OCI-LY3 (cell line): ENCODE results near the gene SH3BGRL.

Source experiments
- H2AFZ ChIP-seq: fragments of 200-600, 300-600 bp; shearing (Covaris generic); 2 replicates; pipeline ENCODE4 v1.6.0; 2014; ENCODE audit warnings: antibody characterized with exemption, low read depth, low read length
- H3K27ac ChIP-seq: fragments of 200-600, 300-600 bp; sonication (generic); 2 replicates; pipeline ENCODE4 v1.5.1; 2014; ENCODE audit warnings: mild to moderate bottlenecking, low read length, moderate library complexity, mixed read lengths
- H3K27me3 ChIP-seq: fragments of 200-600, 300-600 bp; sonication (generic); 2 replicates; pipeline ENCODE4 v1.6.1; 2014; ENCODE audit warnings: low read depth, low read length, mixed read lengths
- H3K36me3 ChIP-seq: fragments of 200-600, 300-600 bp; sonication (generic); replicated peaks from 2 replicates; pipeline ENCODE3; 2014; ENCODE audit warnings: low read depth, low read length, mixed read lengths
- H3K4me1 ChIP-seq: fragments of 300-600, 200-600 bp; sonication (generic); 2 replicates; pipeline ENCODE4 v1.6.1; 2014; ENCODE audit warnings: low read length, mixed read lengths
- H3K4me2 ChIP-seq: fragments of 200-600, 300-600 bp; sonication (generic); 2 replicates; pipeline ENCODE4 v1.6.1; 2014; ENCODE audit warnings: low read length, mixed read lengths
- H3K4me3 ChIP-seq: fragments of 300-600, 200-600 bp; sonication (generic); 2 replicates; pipeline ENCODE4 v1.5.1; 2014; ENCODE audit warnings: antibody characterized with exemption, mild to moderate bottlenecking, low read length, moderate library complexity
- H3K79me2 ChIP-seq: fragments of 300-600, 200-600 bp; shearing (Covaris generic); 2 replicates; pipeline ENCODE4 v1.6.1; 2014; ENCODE audit warnings: mild to moderate bottlenecking, low read length, mixed read lengths
- H3K9ac ChIP-seq: fragments of 300-600, 200-600 bp; shearing (Covaris generic); 2 replicates; pipeline ENCODE4 v1.6.0; 2014; ENCODE audit warnings: mild to moderate bottlenecking, low read length, moderate library complexity
- H3K9me3 ChIP-seq: fragments of 200-600, 300-600 bp; shearing (Covaris generic); 2 replicates; pipeline ENCODE4 v1.6.1; 2014; ENCODE audit warnings: low read length, mixed read lengths; ENCODE audit not compliant: insufficient read depth
- H4K20me1 ChIP-seq: fragments of 200-600, 300-600 bp; sonication (generic); 2 replicates; pipeline ENCODE4 v1.6.1; 2016; ENCODE audit warnings: low read length, mixed read lengths; ENCODE audit not compliant: insufficient read depth
- EZH2phosphoT487 ChIP-seq: fragments of 200-600 bp; shearing (Covaris generic); IDR thresholded peaks from 2 replicates; pipeline ENCODE4 v1.6.1; 2018; ENCODE audit warnings: antibody characterized with exemption, mixed run types, low read depth
- TF ChIP-seq, protein P1 (sequence below): fragments of 200-600, 300-600 bp; sonication (generic); IDR thresholded peaks from 2 replicates; pipeline ENCODE4 v1.5.1; 2014; ENCODE audit warnings: antibody characterized with exemption, low read length, low read depth

The SH3BGRL gene

DNA sequence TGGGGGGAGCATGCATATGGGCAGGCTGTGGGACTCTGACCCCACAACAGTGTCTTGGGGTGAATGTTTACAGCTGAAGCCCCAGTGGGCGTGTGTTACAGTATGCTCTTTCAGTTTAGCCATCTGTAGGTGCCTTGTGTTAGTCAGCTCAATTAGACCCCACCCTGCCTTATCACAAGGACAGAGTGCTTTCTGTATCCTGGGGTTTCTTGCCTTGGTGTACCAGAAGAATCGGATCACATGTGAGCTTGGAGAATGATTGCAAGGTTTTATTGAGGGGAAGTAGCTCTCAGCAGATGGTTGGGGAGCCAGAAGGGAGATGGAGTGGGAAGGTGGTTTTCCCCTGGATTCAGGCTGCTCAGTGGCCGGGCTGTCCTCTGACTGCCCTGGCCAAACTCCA is 27.3 kb downstream of the SH3BGRL start:
- H3K4me2 ChIP-seq: no peak overlapping the region
- no peak overlapping the region for H2AFZ ChIP-seq
- peaks cover 9% of the 10 kb centered on the region for H4K20me1 ChIP-seq
- TF ChIP-seq, protein P1, sequence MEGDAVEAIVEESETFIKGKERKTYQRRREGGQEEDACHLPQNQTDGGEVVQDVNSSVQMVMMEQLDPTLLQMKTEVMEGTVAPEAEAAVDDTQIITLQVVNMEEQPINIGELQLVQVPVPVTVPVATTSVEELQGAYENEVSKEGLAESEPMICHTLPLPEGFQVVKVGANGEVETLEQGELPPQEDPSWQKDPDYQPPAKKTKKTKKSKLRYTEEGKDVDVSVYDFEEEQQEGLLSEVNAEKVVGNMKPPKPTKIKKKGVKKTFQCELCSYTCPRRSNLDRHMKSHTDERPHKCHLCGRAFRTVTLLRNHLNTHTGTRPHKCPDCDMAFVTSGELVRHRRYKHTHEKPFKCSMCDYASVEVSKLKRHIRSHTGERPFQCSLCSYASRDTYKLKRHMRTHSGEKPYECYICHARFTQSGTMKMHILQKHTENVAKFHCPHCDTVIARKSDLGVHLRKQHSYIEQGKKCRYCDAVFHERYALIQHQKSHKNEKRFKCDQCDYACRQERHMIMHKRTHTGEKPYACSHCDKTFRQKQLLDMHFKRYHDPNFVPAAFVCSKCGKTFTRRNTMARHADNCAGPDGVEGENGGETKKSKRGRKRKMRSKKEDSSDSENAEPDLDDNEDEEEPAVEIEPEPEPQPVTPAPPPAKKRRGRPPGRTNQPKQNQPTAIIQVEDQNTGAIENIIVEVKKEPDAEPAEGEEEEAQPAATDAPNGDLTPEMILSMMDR: no peak
- TF ChIP-seq EZH2phosphoT487: no peak
- H3K9ac ChIP-seq: no peak overlapping the region
- H3K27ac ChIP-seq: no peak overlapping the region
- H3K4me3 ChIP-seq: no peak overlapping the region
- no peaks in the 10 kb centered on the region; the same call in 1 of the 2 replicates for H3K79me2 ChIP-seq
- no peaks in the 10 kb centered on the region for H3K27me3 ChIP-seq
- H3K9me3 ChIP-seq: no peaks in the 10 kb centered on the region
- H3K36me3 ChIP-seq: peaks cover 3% of the 10 kb centered on the region
- H3K4me1 ChIP-seq: no peaks in the 10 kb centered on the region

GRCh38 chrX:81229901-81230300 is 28.0 kb downstream of the SH3BGRL start:
- H4K20me1 ChIP-seq: peaks cover 9% of the 10 kb centered on the region
- no peak overlapping the region for H3K4me2 ChIP-seq
- no peak overlapping the region for H2AFZ ChIP-seq
- TF ChIP-seq, protein P1: no peak
- no peak for TF ChIP-seq EZH2phosphoT487
- no peaks in the 10 kb centered on the region for H3K9me3 ChIP-seq
- no peak overlapping the region for H3K9ac ChIP-seq
- H3K27me3 ChIP-seq: no peaks in the 10 kb centered on the region
- H3K4me3 ChIP-seq: no peak overlapping the region
- H3K79me2 ChIP-seq: peaks cover 3% of the 10 kb centered on the region; the same call in 1 of the 2 replicates
- H3K4me1 ChIP-seq: no peaks in the 10 kb centered on the region
- no peak overlapping the region for H3K27ac ChIP-seq
- H3K36me3 ChIP-seq: peaks cover 7% of the 10 kb centered on the region

GRCh38 chrX:81231476-81231875 is 29.6 kb downstream of the SH3BGRL start:
- no peaks in the 10 kb centered on the region for H3K9me3 ChIP-seq
- H2AFZ ChIP-seq: no peak overlapping the region
- H3K27ac ChIP-seq: no peak overlapping the region
- H4K20me1 ChIP-seq: peaks cover 9% of the 10 kb centered on the region
- H3K4me3 ChIP-seq: no peak overlapping the region
- peaks cover 3% of the 10 kb centered on the region; the same call in 1 of the 2 replicates for H3K79me2 ChIP-seq
- no peaks in the 10 kb centered on the region for H3K4me1 ChIP-seq
- H3K27me3 ChIP-seq: no peaks in the 10 kb centered on the region
- no peak for TF ChIP-seq EZH2phosphoT487
- TF ChIP-seq, protein P1: no peak
- no peak overlapping the region for H3K9ac ChIP-seq
- H3K36me3 ChIP-seq: peaks cover 7% of the 10 kb centered on the region
- no peak overlapping the region for H3K4me2 ChIP-seq

DNA sequence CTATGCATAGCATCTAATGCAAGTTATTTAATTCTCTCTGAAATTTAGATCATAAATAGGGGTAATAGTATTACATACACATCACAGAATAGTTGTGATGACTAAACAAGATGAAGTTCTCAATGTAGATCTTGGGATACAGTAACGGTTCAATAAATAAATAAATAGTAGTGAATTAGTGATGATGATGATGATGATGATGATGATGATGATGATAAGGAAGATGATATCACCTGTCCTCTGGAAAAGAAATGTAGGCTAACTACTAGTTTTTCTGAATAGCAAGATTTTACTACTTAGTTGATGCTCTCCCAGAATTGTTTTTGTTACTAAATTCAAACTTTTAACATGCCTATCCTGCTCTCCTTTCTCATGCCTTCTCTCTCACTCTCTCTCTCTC is 30.3 kb downstream of the SH3BGRL start:
- peaks cover 3% of the 10 kb centered on the region; the same call in 1 of the 2 replicates for H3K79me2 ChIP-seq
- no peak overlapping the region for H3K27ac ChIP-seq
- H3K4me1 ChIP-seq: no peaks in the 10 kb centered on the region
- no peaks in the 10 kb centered on the region for H3K9me3 ChIP-seq
- no peak overlapping the region for H3K4me2 ChIP-seq
- H3K4me3 ChIP-seq: no peak overlapping the region
- H3K9ac ChIP-seq: no peak overlapping the region
- TF ChIP-seq EZH2phosphoT487: no peak
- TF ChIP-seq, protein P1: no peak
- H2AFZ ChIP-seq: no peak overlapping the region
- peaks cover 9% of the 10 kb centered on the region for H4K20me1 ChIP-seq
- peaks cover 7% of the 10 kb centered on the region for H3K36me3 ChIP-seq
- no peaks in the 10 kb centered on the region for H3K27me3 ChIP-seq
